PC-9 (cell line): ENCODE data around the gene EPB41L4B.

Source experiments
- EZH2 ChIP-seq: fragments of 200-600 bp; sonication (generic); IDR thresholded peaks from 2 replicates; pipeline ENCODE4 v1.8.0; 2017; ENCODE audit warnings: antibody characterized with exemption, low read depth
- TF ChIP-seq, protein P1 (sequence below): fragments of 200-600 bp; sonication (generic); conservative IDR thresholded peaks from 2 replicates; pipeline ENCODE4 v1.6.1; 2017; ENCODE audit warnings: mixed run types, antibody characterized with exemption, mild to moderate bottlenecking, moderate library complexity

DNA sequence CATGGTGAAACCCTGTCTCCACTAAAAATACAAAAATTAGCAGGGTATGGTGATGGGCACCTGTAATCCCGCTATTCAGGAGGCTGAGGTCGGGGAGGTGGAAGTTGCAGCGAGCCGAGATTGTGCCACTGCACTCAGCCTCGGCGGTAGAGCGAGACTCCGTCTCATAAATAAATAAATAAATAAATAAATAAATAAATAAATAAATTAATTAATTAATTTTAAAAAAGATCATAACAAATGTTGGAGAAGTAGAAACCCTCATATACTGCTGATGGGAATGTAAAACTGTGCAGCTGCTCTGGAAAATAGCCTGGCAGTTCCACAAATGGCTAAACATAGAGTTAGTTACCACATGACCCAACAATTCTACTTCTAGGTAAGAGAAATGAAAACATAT, 39.3 kb downstream of the EPB41L4B start:
- TF ChIP-seq, protein P1, sequence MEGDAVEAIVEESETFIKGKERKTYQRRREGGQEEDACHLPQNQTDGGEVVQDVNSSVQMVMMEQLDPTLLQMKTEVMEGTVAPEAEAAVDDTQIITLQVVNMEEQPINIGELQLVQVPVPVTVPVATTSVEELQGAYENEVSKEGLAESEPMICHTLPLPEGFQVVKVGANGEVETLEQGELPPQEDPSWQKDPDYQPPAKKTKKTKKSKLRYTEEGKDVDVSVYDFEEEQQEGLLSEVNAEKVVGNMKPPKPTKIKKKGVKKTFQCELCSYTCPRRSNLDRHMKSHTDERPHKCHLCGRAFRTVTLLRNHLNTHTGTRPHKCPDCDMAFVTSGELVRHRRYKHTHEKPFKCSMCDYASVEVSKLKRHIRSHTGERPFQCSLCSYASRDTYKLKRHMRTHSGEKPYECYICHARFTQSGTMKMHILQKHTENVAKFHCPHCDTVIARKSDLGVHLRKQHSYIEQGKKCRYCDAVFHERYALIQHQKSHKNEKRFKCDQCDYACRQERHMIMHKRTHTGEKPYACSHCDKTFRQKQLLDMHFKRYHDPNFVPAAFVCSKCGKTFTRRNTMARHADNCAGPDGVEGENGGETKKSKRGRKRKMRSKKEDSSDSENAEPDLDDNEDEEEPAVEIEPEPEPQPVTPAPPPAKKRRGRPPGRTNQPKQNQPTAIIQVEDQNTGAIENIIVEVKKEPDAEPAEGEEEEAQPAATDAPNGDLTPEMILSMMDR, result no peak
- no peak for TF ChIP-seq EZH2
